ENCODE results near the gene XPR1. TPM values are rescaled to one million over a fixed set of nuclear protein-coding genes. Genes with fewer than 3 reads are reported as not detected.
A peak's percentile ranks its signal among the peaks of the same experiment; 100 is the strongest.

Gene XPR1
- total RNA-seq, 2 donors from 2014 or later: 32.6 to 60.2 TPM

DNA sequence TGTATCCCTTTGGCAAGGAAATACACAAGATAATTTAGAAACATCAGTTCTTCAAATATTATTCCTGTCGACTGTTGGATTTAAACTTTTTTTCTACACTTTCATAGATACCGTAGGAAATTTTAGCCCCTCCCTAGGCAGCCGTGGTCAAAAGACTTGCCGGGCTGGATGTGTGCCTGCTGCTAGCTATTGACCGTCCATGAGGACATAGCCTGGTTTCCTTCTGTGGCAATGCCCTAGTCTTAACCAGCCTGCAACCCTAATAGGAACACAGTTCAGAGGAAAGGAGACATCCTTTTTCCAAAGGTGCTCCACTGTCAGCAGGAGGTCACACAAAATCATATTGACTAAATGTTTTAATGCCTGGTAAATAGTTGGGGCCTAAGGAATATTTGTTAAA is 260.4 kb downstream of the XPR1 start:
- intact Hi-C loops (cut with DNase I, micrococcal nuclease): loop anchor here in 1 of 2 donors (5.0 kb wide), 1 partner anchor 280 kb away; no protein-coding TSS in a partner anchor
- DNase-seq (no peak), ATAC-seq (no peak)

DNA sequence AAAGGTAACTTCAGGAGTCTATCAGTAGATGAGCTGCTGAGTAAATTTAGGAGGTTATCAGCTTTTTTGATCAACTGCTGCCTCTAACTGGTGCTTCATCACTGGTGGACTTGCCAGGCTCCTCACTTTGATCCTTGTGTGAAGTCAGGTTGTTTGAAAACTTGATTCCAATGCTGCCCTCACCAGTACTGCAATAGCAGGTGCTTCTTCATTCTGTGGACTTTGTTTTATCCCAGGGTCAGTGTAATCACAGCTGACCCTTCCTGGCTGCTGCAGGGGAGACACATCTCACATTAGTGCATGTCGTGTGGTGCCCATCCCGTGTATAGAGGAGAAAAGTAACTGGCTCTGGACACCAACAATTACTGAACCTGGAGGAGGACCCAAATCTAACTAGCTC is 260.9 kb downstream of the XPR1 start:
- ATAC-seq: peak; percentile 16
- DNase-seq: no peak
- intact Hi-C loops (cut with DNase I, micrococcal nuclease): loop anchor here in 1 of 2 donors (5.0 kb wide), 1 partner anchor 280 kb away; no protein-coding TSS in a partner anchor

DNA sequence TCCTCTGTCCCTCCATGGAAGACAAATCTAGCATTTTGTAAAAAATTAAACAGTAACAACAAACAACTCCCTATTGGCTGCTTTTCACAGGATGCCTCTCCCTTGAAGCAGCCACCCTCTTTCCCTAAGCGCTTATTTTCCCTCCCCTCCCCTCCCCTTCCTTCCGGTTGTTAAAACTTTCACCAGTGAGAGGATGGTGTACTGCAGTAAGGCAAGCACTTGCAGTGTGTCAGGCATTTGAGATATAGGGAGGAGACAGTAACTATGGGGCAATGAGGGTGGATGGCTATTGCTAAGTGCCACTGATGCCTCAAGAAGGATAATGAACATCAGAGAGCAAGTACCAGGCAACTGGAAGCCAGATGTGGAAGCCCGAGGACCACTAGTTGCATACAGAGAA is 261.8 kb downstream of the XPR1 start:
- intact Hi-C loops (cut with DNase I, micrococcal nuclease): loop anchor here in 1 of 2 donors (5.0 kb wide), 1 partner anchor 279 kb away; no protein-coding TSS in a partner anchor
- no peak for ATAC-seq
- DNase-seq: no peak

DNA sequence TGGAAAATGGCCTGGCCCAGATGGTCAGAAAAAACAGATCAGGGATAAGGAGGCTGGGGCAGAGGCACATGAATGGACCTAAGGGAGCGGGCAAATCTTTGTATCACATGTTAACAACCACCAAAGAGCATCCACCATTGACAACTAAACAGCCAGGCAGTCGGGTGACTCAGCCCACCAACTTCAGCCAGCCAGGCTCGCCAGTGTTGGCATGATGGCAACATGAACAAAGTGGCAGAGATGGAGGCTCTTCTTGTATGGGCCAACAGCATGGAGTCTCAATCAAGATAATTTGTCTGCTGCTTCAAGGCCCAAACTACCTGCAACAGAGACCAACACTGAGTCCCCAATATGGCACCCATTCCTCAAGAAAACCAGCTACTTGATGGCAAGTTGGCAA is 264.3 kb downstream of the XPR1 start:
- ATAC-seq (no peak), DNase-seq (no peak)
- intact Hi-C loops (cut with DNase I, micrococcal nuclease): no loop called here

DNA sequence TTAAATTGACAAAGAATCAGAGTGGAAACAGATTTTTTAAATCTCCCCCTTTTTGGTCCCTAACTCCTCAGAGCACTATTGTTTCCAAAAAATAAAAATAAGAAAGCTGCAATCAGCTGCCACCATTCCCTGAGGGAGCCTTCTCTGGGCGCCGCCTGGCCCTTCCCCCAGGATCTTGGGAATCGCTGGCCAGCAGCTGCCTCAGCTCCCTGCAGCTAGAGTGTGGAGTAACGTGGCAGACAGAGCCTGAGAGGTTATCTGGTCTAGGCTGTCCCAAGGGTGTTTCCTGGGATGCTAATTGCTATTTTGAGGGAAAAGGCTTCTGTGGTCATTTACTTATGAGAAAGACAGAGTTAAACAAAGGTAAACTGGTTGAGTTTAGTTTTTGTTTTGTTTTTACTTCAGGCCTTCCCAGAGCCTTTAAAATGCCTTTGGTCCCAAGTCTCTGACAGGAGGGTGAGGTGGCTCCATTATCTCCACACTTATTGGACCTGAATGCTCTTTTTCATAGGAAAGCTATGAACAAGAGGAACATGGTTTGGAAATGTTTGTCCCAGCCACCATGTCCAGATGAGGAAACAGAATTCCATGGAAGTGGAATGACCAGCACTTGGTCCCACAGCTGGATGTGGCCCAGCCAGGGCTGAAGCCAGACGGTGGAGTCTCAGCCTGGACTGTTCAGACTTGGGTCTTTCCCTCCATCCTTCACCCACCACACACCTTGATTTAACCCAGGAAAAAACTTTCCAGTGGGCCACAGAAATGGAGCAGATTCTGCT is 266.8 kb downstream of the XPR1 start:
- intact Hi-C loops (cut with DNase I, micrococcal nuclease): no loop called here
- DNase-seq: no peak
- no peak for ATAC-seq

DNA sequence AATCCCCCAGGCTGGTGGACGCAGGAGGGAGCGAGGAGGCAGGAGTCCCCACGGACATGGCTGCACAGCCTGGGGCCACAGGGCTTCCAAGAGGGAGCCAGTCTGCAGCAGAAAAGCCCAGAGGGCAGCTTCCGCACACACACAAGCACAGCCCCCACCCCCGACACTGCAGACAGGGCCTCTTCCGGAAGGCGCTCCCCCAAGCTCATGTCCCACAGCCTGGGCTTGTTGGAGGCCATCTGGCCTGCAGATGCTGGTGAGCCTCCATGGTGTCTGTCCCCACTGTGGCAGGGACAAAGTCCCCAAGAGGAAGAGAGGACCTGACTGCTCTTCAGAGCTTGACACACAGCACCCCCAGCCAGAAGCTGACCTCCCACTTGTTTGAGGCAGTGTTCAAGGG is 267.4 kb downstream of the XPR1 start:
- no peak for ATAC-seq
- no peak for DNase-seq
- intact Hi-C loops (cut with DNase I, micrococcal nuclease): no loop called here

DNA sequence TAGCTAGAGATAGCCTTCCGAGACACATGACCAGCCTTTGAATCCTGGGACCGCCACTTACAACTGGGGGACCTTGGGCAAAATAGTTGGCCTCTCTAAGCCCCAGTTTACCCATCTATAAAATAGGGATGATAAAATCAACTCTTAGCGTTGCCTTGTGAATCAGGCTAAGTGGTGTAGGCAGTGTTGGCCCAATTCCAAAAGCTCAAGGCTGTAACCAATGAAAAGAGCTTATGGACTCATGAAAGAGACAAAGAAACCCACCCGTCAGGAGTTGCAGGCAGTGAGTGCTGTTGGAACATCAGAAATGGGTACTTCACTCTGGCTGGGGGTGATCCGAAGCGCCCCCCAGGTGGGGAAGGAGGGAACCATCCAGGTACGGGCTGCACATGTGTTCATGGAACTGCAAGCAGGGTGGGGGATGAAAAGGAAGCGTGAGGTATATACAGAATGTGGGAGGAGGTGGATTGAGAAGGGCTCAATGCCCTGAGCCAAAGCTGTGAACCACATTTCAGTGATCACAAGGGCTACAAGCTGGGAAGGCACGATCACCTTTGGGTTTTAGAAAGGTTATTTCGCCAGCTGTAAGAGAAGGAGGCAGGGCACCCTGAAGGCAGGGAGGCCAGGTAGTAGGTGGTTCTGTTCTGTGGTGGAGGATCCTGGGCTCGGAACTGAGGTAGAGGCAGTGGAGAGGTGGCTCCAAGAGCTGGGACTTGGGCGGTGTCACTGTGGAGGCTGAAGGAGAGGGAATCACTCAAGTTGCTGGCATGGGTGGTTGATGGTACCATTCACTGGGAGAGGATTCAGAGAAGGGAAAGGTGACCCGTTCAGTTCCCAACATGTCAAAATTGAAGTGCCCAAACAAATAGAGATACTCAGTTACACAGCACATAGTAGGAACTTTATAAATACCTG is 269.5 kb downstream of the XPR1 start:
- DNase-seq: no peak
- no peak for ATAC-seq
- intact Hi-C loops (cut with DNase I, micrococcal nuclease): no loop called here

DNA sequence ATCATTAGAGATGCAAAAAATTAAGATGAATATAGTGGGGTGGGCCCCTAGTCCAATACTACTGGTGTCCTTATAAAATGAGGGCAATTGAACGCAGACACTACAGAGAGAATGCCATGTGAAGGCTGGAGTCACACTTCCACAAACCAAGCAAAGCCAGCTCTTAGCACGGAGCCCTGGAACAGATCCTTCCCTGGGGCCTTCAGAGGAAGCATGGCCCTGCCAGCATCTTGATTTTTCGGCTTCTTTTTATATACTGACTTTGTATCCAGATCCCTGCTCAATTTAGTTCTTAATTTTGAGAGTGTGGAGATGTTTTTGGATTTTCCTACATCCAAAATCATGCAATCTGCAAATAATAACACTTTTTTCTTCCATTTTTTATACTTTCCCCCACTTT is 270.7 kb downstream of the XPR1 start:
- no peak for DNase-seq
- intact Hi-C loops (cut with DNase I, micrococcal nuclease): no loop called here
- no peak for ATAC-seq

DNA sequence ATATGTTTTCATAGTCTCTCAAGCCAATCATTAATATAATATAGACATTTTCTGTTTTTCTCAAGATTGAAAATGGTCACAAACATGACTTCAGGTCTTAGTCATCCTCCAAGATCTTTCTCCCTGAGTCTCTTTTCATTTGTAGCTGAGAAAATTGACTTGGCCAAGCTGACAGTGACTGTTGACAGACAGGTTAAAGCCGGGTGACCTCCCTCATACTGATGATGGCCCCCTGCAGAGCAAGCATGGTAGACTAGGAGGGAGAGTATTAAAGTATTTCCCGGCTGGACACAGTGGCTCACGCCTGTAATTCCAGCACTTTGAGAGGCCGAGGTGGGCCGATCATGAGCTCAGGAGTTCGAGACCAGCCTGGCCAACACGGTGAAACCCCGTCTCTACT is 274.1 kb downstream of the XPR1 start:
- intact Hi-C loops (cut with DNase I, micrococcal nuclease): no loop called here
- ATAC-seq: no peak
- DNase-seq: no peak

DNA sequence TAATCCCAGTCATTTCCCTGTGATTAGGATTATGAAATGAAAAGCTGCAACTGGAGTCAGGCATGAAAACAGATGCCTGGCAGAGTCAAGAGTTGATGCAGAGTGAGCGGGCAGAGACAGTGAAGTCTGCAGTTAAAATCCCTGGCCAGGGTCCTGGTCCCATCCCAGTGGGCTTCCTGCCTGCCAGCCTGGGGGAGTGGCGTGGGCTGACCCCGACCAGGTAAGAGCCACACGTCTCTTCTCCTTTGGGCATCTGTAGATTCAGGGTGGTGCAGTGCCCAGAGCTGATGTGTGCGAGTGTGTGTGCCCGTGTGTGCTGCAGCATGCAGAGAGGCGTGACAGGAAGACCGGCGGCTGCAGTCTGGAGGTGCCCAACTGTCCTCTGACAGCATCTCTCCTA is 274.7 kb downstream of the XPR1 start:
- DNase-seq (peak in 1 of 2 donors; percentile 5), ATAC-seq (no peak)
- intact Hi-C loops (cut with DNase I, micrococcal nuclease): no loop called here

DNA sequence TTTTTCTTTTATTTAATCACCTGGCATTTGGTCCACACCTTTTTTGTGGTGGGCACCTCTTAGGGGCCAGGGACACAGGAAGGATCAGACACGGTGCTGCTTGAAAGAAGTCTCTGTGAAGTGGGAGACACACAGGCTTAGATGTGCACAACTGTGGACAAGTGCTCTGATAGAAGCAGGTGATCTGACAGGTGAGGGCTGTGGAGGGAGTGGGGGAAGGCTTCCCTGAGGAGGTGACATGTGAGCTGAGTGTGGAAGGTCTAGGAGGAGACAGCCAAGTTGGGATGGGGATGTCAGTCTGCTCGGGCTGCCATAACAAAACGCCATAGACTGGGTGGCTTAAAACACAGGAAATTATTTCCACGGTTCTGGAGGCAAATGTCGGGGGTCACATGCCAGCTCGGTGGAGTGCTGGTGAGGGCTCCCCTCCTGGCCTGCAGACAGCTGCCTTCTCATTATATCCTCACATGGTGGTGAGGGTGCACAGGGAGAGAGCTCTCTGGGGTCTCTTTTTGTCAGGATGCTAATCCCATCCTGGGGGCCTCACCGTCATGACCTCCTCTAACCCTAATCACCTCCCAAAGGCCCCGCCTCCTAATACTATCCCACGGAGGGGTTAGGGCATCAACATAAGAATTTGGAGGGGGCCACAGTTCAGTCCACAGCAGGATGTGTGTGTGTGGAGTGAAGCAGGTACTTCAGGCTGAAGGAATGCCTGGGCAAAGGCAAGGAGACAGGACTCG is 275.7 kb downstream of the XPR1 start:
- peak in 1 of 2 donors; percentile 15 for DNase-seq
- ATAC-seq: no peak
- intact Hi-C loops (cut with DNase I, micrococcal nuclease): no loop called here

DNA sequence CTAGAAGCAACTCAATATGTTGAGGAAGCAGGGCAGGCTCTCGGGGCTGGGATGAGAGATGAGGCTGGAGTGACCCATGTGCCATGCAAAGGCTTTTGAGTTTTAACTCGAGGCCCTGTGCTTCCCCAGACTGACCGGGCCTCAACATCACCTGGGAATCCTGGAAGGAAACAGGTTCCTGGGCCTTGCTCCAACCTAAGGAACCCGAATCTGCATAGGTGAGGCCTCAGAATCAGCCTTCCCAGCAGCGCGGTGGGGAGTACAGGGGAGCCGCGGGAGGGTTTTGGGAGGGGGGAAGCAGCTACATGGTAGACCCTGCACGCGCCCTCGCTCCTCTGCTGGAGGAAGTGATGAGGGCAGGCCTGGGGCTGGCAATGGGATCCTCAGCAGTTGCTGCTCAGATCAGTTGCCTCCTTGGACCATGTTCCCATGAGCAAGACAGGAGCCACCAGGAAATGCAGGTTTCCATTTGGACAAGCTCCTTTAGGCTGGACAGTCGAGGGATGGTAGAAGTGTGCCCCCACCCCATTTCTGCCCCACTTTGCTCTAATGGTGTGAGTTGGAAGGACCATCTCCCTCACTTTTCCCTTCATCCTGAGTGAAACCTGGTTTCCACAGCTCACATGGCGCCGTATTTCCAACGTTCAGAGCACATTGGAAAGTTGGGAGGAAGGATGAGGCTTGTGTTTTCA is 276.4 kb downstream of the XPR1 start:
- peak in 1 of 2 donors; percentile 12 for DNase-seq
- intact Hi-C loops (cut with DNase I, micrococcal nuclease): no loop called here
- ATAC-seq: no peak

DNA sequence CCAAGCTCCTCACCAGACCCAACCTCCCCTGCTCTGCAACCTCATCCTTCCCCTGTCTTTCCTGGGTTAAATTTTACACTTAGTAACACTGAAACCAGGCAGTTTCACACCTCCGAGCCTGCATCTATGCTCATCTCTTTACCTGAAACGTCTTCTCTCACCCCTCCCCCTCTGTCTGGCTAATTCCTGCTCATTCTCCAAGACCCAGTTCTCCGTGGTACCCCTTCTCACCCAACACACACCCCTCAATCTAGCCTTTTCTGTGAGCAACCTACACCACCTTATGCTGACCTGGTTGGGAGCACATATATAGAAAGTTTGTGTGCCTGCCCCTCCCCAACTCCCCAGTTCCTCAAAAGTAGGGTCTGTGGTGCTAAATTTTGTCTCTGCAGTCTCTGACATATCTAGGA is 277.2 kb downstream of the XPR1 start:
- DNase-seq (no peak), ATAC-seq (no peak)
- intact Hi-C loops (cut with DNase I, micrococcal nuclease): no loop called here

DNA sequence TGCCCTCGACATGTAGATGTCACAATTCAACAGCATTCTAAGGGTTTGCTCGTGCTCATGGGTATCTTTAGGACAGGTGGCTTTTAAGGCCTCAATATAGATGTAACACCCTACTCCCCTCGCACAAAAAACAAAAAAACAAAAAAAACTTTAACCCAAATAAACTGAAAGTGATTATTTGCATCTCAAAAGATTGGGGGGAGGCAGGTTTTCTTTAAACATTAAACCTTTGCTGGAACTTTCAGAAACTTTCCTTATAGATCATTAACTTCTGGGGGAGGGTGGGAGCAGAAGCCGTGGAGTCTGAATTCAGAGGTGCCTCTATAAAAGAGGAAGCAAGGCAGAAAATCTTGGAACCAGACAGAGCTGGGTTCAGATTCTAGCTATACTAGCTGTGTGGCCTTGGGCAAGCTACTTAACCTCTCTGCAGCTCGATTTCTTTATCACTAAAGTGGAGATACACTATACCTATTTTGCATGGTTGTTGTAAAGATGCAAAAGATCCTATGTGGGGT is 277.7 kb downstream of the XPR1 start:
- ATAC-seq (no peak), DNase-seq (no peak)
- intact Hi-C loops (cut with DNase I, micrococcal nuclease): no loop called here

DNA sequence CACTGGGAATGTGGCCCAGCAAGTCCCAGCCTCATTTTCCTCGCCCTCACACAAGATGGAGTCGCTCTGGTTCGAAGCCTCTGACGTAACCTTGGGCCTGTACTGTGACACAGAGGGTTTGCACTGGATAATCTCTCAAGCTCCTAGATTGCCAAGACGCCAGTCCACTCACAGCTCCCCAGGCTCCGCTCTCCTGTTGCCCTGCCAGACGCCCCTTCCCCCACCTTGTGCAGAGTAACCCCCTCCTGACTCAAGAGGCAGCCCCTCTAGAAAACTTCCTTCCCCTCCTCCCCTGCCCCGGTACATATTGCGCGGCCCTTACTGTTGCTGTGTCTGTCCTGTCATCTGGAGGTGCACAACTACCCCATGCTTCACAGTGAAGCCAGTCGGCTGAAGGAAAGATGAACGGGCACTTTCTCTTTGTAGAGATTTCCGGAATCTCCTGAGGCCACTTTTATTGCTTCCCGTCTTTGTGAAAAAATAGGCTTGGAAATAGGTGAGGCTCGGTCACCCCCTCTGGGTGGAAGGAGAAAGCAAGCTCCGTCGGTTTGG is 279.9 kb downstream of the XPR1 start:
- intact Hi-C loops (cut with DNase I, micrococcal nuclease): no loop called here
- DNase-seq (peak in 1 of 2 donors; percentile 25), ATAC-seq (peak; percentile 42)

DNA sequence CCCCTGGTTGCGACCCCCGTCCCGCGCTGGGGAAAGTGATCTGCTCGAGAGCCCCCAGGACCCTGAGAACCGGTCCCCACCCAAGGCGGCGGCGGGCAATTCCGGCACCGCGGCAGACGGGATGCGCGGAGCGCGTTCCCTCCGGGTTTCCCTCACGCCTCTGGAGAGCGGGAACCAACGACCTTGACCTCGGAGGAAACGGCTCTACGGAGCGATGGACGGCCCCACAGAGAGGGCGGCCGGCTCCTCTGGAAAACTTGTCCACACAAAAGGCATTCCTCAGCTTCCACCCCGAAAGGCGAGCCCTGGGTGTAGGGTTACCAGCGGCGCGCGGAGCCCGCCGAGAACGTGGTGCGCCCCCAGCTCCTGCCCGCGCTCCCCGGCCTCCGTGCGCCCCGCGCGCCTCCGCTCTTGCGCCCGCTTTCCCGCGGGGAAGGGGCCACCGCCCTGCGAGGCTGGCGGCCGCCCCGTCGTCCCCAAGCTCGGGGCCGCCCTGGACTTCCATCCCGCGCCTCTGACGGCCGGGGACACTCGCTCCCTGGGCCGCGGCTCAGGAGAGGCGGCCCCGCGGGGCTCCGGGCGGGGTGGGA is 280.5 kb downstream of the XPR1 start:
- intact Hi-C loops (cut with DNase I, micrococcal nuclease): no loop called here
- DNase-seq (peak in 1 of 2 donors; percentile 25), ATAC-seq (peak; percentile 33)

DNA sequence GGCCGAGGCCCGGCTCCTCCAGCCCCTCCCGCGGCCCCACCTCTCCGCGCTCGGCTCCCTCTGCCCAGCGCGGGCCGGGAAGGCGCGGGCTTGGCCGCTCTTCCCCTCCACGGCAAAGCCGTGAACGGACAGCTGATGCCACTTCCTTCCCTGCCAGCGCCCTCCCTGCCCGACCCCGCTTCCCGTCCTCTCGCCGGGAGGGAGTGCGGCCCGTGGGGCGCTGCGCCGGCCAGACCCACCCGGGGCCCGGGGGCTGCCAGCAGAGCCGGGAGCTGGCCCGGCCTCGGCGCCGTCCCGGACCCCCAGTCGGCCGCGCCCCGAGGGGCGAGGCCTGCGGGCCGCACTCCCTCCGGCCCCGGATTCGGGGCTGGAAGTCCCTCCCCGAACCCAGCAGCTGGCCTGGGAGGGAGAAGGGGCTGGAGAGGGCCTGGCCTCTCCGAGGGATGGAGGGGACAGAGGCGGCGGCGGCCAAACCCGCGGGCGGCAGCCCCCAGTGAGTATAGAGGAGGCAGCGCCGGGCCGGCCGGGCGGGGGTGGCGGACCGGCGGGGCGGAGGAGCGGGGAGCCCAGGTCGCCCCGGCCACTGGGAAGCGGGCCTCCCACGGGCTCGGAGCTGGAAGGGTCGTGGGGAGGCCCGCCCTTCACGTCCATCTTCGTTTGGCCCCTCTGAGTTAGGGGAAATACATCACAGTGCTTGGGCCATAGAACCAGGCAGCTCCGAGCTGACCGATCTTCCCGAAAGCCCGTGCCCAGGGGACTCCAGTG is 281.2 kb downstream of the XPR1 start, which contains the start of gene KIAA1614:
Gene KIAA1614, plus strand, starts transcription at position 97 of the 765 bp plus-strand sequence. Its CDS starts 347 bp downstream, at position 444.
- DNase-seq (peak; percentile 25 to 26), ATAC-seq (peak; percentile 63)
- intact Hi-C loops (cut with DNase I, micrococcal nuclease): no loop called here

Measured in left colon (tissue), 2 donors.